CD4-positive, alpha-beta T cell treated with Interleukin-10 for 1 hour (primary cell): ENCODE measurements around the gene S100A10.
A peak's percentile ranks its signal among the peaks of the same experiment; 100 is the strongest.

Experiments used
- DNase-seq: peaks from one replicate; pipeline ENCODE4 v3.0.0-alpha.2; 2020

S100A10 gene

DNA sequence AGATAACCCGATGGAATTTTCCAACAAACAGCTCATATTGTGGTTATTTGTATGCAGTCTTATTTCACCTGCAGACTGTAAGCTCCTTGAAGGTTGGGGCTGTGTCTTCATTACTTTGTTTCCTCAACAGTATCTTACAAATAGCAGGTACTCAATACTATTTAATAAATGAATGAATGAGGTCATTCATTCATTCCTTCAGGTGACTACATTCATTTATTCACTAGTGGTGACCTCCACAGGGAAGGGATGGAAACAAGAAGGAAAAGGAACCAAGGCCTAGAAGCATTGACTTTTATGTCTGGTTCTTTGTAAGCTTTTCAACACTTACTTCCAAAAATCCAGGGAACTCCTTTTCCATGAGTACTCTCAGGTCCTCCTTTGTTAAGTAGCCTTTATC is 7.9 kb downstream of the S100A10 start:
- DNase-seq = no peak

DNA sequence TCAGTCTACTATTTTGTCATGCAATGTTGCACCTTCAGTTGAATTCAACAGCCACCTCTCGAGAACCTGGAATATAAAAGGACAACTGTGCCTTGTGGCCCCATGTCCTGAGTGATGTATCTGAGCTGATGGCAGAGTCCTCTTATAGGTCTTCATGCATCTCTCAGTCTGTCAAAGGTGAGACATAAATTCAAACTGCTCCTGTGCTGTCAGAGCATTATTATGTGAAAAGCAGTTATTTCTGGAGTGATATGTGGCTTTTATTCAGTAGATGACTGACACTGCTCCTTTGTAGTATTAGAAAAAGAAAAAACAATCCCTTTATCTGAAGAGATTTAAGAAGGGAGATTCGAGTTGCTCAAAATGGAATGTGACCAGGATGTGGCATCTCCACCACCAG is 8.4 kb downstream of the S100A10 start:
- DNase-seq = no peak

DNA sequence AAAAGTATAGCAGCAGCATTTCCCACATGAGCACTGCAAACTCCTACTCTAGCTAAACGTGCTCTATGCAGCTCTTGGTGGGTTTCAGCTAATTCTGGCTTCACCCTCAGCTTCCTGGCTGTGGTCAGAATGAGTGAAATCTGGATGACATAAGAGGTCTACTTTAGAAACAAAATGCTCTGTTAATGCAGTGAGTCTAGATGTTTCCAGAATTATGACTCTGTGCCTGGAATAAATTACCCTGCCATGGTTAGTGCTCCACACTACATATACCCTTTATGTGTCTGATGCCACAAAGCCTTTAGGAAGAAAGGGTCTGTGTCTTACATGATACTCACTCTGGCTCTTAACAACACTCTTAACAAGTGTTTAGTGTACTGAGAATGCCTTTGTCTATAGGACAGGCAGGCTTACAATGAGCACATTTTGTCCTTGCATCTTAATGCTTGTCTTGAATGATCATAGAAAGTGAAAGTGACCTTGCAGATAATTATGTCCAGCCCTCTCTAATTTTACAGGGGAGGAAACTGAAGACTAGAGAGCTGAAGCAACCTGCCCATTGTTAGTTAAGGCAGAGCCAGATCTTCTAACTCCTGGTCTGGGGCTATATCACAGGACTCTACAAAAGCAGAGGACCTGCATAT is 9.2 kb downstream of the S100A10 start:
- peak; percentile 34 for DNase-seq

DNA sequence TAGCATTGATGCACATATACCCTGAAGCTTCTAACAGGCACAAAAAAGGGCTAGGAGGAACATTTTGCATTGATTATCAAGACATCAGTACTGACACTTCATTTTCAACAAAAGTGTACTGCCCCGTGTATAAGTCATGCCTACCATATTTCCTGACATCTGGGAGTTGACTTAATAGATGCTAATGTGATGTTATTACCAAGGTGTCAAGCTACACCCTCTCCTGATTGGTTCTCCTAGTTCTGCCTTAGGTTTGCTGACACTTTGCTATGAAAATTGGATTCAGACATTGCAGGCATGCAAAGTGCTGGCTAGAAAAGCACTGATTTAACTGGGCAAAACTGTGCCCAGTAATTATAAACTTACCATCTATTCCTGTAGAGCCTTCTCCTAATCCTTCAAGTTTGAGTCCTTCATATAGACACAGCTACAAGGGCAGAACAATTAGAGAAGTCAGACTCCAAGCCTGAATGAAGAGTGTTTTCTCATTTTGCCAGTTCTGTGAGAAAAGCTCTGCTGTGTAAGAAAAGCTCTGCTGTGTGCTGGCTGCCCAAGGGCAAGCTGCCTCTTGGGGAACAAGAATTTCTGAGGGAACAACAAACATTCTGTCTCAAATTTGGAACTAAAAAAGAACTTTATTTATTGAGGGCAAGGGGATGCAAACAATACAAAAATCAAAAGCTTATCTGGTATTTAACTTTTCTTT is 11.2 kb downstream of the S100A10 start:
- DNase-seq = no peak

DNA sequence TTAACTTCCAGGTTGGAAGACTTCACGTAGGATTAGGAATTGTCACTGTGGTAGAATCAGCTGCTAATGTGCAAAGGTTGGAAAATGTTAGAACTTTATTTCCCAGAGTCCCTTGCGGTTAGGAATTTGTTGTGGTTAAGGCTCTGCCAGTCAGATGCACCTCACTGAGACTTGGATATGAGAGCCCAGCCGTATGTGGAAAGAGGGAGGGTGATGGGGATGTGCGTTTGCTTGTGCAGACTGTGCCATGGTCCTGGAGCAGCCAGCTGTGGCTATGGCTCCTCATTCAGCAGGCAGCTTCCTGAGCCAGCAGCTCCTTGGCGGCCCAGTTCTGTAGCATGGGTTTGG is 12.5 kb downstream of the S100A10 start:
- no peak for DNase-seq

DNA sequence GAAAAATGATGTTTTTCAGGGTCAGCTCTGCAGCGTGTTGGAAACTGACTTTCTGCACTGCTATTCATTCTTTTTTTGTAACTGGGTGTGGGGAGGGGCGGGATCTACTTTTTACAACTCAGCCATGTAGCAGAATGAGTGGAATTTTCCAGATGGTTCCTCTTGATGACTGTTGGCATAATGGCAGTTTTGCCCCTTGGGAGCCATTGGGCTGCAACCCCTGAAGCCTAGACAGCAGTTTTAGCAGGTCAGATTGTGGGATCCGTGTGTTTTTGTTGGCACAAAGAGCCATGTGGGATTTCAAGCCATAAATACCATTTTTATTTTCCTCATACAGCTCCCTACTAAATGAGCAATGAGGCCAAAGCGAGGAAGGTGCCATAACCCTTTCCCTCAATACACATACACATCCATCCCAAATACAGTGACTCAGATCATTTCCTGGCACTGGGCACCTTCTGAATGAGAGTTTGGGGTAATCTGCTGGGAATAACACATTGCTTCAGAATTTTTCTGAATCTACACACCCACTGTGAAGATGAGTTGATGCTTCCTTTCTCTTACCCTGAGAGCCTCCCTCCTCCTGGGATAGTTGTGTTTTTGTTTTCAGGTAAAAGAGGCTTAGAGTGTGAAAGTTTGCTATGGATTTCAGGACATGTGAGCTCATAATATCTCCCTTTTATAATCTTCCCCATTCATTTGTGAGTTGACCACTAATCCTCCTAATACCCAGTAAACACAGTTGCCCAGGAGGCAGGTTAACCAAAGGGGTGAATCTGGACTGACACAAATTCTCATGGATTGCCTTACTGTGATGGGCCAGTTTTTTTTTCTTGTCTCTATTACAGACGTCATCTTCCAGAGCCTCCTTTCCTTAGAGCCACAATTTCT is 13.1 kb downstream of the S100A10 start:
- no peak for DNase-seq

DNA sequence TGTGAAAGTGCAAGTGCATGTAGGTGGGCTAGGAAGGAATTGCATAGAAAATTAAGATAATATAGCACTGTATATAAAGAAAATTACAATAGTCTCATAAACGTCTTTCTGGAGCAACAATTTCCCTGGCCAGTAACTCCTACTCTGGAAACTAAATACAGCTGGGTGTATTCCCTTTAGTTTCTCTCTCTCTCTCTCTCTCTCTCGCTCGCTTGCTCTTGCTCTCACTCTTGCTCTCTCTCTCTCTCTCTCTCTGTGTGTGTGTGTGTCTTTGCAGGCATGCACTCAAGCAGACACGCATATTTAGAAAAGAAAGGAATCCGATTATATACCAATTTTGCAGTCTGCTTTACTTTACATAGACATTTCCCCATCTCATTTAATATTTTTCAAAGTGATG is 14.7 kb downstream of the S100A10 start:
- DNase-seq = no peak

DNA sequence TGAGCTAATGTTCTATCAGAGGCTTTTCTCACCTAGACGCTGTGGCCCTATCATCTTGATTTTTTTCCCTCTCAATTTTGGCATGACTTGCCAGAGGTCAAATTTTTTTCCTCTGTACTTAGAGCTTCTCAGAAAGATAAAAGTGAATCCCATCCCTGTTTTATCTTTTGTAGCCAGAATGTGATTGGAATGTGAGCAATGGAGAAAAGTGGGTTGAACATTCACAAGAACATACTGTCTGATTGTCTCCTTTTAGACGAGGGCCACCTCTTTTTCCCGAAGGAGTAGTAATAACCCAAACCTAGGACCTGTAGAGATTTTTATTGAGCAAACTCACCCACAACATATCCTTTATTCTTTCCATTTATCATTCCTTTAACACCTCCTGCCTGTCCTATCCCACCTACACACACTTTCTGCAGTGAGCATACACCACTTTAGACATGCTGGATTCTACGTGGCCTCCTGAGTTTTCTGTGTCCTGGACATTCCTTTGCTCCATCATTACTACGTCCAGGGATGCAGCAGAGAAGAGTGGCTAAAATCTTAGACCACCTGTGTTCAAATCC is 15.9 kb downstream of the S100A10 start:
- no peak for DNase-seq

DNA sequence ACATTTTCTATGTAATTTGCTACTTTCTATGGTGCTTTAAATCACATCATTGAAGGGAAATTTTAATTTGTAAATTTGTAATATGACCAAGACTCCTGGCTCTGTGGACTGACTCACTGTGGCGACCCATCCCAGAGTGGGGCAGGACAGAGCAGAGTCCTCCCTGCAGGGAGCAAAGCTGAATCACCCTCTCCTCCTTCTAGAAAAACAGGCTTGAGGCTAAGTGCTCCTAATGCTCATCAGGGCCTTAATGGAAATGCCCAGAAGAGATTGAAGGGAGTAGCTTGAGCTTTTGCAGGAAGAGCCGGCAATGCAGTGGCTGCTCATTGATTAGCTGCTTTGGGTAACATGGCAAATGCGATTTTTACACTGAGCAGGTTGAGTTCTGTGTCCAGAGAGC is 16.8 kb downstream of the S100A10 start:
- no peak for DNase-seq

DNA sequence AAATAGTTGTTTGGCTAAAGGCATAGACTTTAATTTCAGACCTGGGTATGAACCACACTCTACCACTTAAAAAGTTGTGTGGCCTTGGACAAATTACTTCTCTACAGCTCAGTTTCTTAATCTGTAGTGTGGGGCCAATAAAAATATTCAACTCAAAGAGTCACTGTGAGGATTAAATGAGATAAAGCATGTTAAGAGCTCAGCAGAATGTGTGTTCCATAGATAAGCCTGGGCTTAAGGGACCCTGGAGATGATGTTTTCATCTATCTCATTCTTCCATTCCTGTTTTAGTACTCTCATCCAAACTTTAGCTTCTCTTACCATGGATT is 17.7 kb downstream of the S100A10 start:
- no peak for DNase-seq

DNA sequence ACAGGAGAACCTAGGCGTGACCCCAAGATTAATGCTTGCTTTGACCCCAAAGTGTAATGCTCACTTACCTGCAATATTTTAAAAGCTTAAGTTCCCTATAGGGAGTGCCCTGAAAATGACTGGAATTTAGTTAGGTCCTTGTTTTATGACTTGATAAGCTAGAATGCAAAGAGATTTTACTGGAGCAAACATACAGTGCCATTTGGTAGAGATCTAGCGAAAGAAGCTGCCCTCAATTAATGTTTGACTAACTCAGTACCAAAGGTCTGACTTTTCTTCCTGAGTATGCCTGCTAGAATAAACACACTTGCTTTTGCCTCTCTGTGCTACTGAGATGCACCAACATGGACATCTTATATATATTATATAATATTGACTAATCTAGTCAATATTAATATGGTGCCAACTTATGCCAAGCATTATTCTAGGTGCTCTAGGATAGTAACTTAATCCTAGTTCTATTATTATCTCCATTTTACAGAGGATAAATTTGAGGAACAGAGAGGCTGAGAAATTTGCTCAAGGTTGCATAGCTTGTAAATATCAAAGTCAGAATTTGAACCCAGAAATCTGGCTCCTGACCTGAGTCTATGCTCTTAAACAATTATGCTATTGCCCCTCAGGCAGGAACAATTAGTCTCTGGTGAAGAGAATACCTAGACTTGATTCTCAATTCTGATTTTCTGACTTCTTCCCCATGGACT is 18.2 kb downstream of the S100A10 start:
- no peak for DNase-seq

DNA sequence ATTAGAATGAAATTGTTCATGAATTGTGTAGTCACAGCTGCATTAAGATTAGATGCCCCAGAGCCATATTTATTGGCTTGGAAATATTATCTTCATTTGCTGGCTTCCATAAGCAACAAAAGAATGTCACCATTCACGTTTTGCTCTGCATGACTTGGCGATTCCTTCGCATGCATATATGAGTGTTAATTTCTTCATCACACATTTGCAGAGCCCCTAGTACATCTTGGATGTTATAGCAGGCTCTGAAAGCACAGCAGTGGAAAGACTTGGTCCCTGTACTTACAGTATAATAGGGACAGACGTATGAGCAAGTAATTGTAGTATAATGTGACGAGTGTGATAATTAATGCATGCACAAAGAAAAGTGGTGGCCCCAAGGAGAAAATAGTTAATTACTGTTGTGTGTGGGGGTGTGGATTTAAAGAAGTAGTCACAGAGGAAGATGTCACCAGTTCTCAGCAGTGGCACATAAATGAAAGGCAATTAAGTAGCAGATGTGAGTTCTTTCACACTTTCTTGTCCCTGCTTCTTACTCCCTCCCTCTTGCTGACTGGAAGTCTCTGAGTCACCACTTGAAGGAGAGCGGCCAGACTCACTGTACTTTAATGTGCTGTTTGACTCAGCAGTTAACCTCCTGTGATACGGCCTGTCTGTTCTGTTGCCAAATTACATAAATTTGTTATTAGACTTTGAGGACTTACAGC is 21.0 kb downstream of the S100A10 start:
- no peak for DNase-seq

DNA sequence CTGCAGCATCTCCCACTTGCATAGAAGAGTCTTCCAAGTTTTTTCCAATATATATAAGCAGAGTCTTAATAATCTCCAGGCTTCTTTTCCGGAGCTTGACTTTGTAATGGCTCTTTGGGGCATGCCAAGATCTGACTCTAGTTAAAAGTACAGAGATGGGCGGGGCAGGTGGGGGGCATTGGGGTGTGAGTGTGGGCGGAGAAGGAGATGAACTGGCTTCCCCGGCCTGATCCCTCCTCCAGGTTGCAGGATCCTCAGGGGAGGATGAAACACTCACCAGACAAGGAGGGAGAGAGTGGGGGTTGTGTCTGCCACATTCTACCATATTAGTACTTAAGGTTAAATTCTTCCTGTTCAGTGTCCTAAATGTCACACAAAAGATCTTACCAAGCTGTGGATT is 23.0 kb downstream of the S100A10 start:
- DNase-seq = no peak

DNA sequence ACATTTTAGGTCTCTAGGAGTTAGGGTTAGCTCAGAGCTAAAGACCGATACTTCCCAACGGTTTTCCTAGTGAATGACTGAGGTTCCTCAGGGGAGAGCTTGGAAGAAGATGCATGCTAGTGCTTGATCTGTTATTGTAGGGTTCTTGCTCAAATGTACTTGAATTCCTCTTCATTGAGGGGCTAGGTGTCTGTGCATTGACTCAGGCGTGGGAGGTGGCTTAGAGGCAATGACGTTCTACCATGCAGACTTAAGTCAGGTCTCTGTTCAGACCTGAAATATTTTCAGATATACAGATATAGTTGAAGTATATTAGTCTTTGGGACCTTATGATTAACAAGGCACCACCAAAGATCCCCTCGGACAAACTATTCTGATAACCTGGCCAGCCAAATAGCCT is 23.5 kb downstream of the S100A10 start:
- DNase-seq = no peak

DNA sequence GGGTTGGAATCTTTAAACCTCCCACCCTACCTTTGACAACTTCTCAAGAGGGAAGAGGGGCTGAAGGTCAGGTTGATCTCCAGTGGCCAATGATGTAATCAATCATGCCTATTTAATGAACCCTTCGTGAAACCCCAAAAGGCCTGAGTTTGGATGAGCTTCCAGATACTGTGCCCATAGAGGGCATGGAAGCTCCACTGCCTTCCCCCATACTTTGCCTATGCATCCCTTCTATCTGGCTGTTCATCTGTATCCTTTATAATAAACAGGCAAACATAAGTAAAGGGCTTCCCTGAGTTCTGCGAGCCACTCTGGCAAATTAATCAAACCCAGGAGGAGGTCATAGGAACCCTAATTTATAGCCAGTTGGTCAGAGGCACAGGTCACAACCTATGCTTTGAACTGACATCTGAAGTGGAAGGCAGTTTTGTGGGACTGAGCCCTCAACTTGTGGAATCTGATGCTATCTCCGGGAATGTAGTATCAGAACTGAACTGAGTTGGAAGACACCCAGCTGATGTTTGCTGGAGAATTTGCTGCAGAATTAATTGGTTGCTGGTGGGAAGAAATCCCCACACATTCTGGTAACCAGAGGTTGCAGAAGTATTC is 24.8 kb downstream of the S100A10 start:
- DNase-seq = no peak

DNA sequence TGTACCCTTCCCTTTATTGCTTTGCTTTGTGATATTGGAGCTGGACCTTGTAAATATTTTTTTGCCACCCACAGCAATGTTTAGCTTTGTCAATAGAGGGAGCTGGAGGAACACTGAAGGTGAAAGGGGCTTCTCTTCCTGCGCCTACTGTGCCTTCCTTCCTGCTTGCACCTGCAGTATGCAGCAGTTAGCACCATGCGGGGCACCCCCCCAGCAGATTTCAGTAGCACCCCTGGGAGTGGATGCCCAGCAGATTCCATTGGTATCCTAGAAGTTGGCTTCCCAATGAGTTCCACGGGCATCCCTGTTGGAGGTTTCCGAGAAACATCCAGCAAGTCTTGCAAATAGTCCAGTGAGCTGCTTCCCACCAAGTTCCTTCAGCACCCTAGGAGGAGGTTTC is 25.6 kb downstream of the S100A10 start:
- DNase-seq = peak; percentile 83

DNA sequence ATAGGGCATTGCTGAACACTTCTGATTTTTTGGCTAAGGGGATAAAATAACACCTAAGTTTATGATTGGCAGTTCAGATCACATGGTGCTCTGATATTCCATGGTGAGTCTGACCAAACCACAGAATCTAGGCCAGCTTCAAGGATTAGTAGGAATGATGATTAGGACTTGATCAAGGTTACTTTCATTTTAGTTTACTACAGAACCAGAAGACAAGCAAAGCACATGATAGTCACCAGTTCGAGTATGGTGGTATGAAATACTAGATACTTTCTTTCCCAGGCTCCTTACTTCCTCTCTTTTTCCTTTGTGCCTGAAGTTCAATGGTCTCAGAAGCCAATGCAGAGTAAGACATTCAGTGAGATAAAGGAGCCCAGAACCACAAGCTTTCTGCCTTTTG is 26.6 kb downstream of the S100A10 start:
- DNase-seq = no peak

DNA sequence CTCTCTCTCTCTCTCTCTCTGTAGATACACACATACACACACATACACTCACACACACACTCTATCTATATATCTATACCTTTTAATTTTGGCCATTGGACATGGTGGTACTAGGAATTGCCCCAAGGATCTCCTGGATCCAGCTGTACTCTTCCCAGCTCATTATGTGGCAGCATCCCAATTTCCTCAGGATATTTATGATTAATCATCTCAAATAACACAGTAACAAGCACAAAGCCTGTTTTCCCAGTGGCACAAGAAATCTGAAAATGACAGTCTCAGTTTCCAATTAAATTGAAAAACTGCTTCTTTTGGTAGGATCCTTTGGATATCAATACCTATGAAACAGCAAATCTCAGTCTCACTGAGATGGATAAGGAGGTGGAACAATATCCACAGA is 27.6 kb downstream of the S100A10 start:
- no peak for DNase-seq

DNA sequence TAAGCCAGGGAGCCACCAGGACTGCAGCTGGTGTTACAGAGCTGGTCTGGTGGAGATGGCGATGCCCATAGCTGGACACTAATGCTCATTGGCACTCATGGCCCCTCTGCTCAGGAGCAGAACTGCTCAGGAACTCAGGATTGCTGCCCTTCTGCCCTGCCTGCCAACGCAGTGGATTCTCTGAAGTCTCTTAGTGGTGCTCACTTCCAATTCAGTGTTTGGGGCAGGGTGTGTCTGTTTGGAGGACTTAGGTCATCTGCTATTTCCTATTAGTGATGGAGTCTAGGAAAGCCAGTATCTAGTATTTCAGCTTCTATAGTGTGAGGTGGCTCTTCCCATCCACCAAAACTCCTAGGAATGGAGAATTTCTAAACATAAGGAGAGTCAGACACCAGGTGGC is 29.1 kb downstream of the S100A10 start:
- no peak for DNase-seq

DNA sequence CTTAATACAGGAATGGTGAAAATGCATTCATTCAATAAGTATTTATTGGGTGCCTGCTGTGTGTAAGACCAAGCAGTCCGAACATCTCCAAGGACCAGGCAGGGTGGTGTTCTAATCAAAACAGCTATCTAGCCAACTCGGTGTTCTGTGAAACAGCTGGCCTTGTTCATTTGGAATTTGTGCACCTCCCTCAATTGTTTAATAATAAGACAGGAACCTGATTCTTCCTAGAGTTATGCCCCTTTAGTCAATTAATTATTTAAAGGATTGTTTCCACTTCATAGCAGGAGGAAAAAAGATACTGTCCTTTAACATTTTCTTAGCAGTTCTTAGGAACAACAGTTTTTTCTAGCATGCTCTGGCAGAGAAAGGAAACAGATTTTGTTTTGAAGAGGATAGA is 30.4 kb downstream of the S100A10 start:
- DNase-seq = no peak

DNA sequence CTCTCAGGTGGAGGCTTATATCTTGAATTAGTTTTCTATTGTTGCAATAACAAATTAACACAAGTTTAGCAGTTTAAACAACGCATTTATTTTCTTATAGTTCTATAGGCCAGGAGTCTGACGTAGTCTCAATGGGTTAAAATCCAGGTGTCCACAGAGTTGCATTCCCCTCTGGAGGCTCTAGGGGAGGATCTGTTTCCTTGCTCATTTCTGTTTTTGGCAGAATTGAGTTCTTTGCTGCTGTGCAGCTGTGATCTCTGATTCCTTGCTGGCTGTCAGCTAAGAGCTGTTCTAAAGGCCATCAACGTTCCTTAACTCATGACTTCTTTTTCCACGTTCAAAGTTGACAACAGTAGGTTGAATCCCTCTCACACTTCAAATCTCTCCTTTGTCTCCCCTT is 31.8 kb downstream of the S100A10 start:
- no peak for DNase-seq
